HepG2 (cell line): ENCODE data around the gene FAAP20. TPM values are rescaled to one million over a fixed set of nuclear protein-coding genes. Genes with fewer than 3 reads are reported as not detected.
A peak's percentile ranks its signal among the peaks of the same experiment; 100 is the strongest.

ENCODE experiments used
- ADNP ChIP-seq: sonication (generic); formaldehyde crosslinking; IDR thresholded peaks from 2 replicates; pipeline ENCODE4 v1.4.0; 2020; ENCODE audit warnings: missing genetic modification reagents
- ATAD3A ChIP-seq: sonication (generic); formaldehyde crosslinking; IDR thresholded peaks from 2 replicates; pipeline ENCODE4 v1.4.0; 2020; ENCODE audit warnings: missing genetic modification reagents
- CEBPB ChIP-seq: IDR thresholded peaks from 2 replicates; pipeline ENCODE4 v1.6.1; 2011; ENCODE audit warnings: low read depth, low read length, improper control_type of control experiment, borderline replicate concordance
- FLYWCH1 ChIP-seq: sonication (generic); formaldehyde crosslinking; IDR thresholded peaks from 2 replicates; pipeline ENCODE4 v1.8.1; 2023; ENCODE audit warnings: mild to moderate bottlenecking, missing genetic modification reagents
- GABPB1 ChIP-seq: IDR thresholded peaks from 2 replicates; pipeline ENCODE4 v1.6.1; 2016; ENCODE audit warnings: mild to moderate bottlenecking, missing genetic modification reagents, moderate library complexity, missing compliant biosample characterization
- HDAC2 ChIP-seq: sonication (generic); formaldehyde crosslinking; IDR thresholded peaks from 2 replicates; pipeline ENCODE4 v1.4.0; 2020; ENCODE audit warnings: missing genetic modification reagents
- KDM2A ChIP-seq: sonication (generic); formaldehyde crosslinking; IDR thresholded peaks from 2 replicates; pipeline ENCODE4 v1.4.0; 2020; ENCODE audit warnings: low read depth, missing genetic modification reagents, borderline replicate concordance
- MAFK ChIP-seq, 2 experiments: IDR thresholded peaks in 1 of 2; conservative IDR thresholded peaks in 1 of 2; 2 replicates each; pipeline ENCODE4 v1.6.1; 2011; ENCODE audit warnings: improper control_type of control experiment in 2 of 2, low read length in 2 of 2
- NCOA1 ChIP-seq: sonication (generic); formaldehyde crosslinking; IDR thresholded peaks from 2 replicates; pipeline ENCODE4 v1.9.0; 2021; ENCODE audit warnings: missing genetic modification reagents
- PRPF4 ChIP-seq: fragments of 200-400 bp; formaldehyde crosslinking; IDR thresholded peaks from 2 replicates; pipeline ENCODE4 v1.6.1; 2016; ENCODE audit warnings: low read length, low read depth; ENCODE audit not compliant: poor library complexity, severe bottlenecking
- SNRNP70 ChIP-seq: fragments of 200-400 bp; formaldehyde crosslinking; IDR thresholded peaks from 2 replicates; pipeline ENCODE4 v1.6.1; 2017; ENCODE audit warnings: mild to moderate bottlenecking, low read depth, low read length, moderate library complexity
- ZFP41 ChIP-seq: sonication (generic); formaldehyde crosslinking; IDR thresholded peaks from 2 replicates; pipeline ENCODE4 v1.4.0; 2020; ENCODE audit warnings: mild to moderate bottlenecking, missing genetic modification reagents, borderline replicate concordance
- ZNF136 ChIP-seq: sonication (generic); formaldehyde crosslinking; IDR thresholded peaks from 2 replicates; pipeline ENCODE4 v1.8.1; 2022; ENCODE audit warnings: low read depth, mild to moderate bottlenecking, moderate library complexity, missing genetic modification reagents
- ZNF709 ChIP-seq: sonication (generic); formaldehyde crosslinking; IDR thresholded peaks from 2 replicates; pipeline ENCODE4 v1.5.0; 2020; ENCODE audit warnings: mild to moderate bottlenecking, missing genetic modification reagents
- polyA plus RNA-seq, 8 experiments: library from polyadenylated mRNA; depleted of rRNA in 3 of 8; stranded (reverse) in 7 of 8; unstranded in 1 of 8; fragments of >200 nt; fragmentation: Illumina TruSeq in 4 of 8; extraction: Trizol in 4 of 8; gene quantifications; 2 replicates each; pipeline versions ENCODE4 v1.2.1 to v1.2.3, GENCODE V29; 2011 to 2016; ENCODE audit warnings: low read depth in 4 of 8, missing spikeins in 1 of 8, mixed read lengths in 1 of 8; ENCODE audit not compliant: insufficient read depth in 1 of 8
- total RNA-seq, 5 experiments: library from RNA; depleted of rRNA; stranded (reverse); fragments of >200 nt; fragmentation: Illumina TruSeq; extraction: Trizol; gene quantifications; 2 replicates each; pipeline ENCODE4 v1.2.3, GENCODE V29; 2016; ENCODE audit warnings: low read depth in 1 of 5
- TF ChIP-seq, protein P1 (sequence below): sonication (generic); formaldehyde crosslinking; IDR thresholded peaks from 2 replicates; pipeline ENCODE4 v1.5.1; 2020; ENCODE audit warnings: mild to moderate bottlenecking, missing genetic modification reagents, borderline replicate concordance
- TF ChIP-seq, protein P2 (sequence below): sonication (generic); formaldehyde crosslinking; IDR thresholded peaks from 2 replicates; pipeline ENCODE4 v1.5.0; 2020; ENCODE audit warnings: mild to moderate bottlenecking, low read depth, missing genetic modification reagents, borderline replicate concordance
- TF ChIP-seq, protein P3 (sequence below): sonication (generic); formaldehyde crosslinking; IDR thresholded peaks from 2 replicates; pipeline ENCODE4 v1.5.1; 2020; ENCODE audit warnings: missing genetic modification reagents, mild to moderate bottlenecking, borderline replicate concordance
- TF ChIP-seq, protein P4 (sequence below): sonication (generic); formaldehyde crosslinking; IDR thresholded peaks from 2 replicates; pipeline ENCODE4 v1.4.0; 2020; ENCODE audit warnings: mild to moderate bottlenecking, missing genetic modification reagents
- TF ChIP-seq, protein P5 (sequence below): sonication (generic); formaldehyde crosslinking; IDR thresholded peaks from 2 replicates; pipeline ENCODE4 v1.4.0; 2020; ENCODE audit warnings: mild to moderate bottlenecking, missing genetic modification reagents
- TF ChIP-seq, protein P6 (sequence below): sonication (generic); formaldehyde crosslinking; IDR thresholded peaks from 2 replicates; pipeline ENCODE4 v1.4.0; 2020; ENCODE audit warnings: missing genetic modification reagents, borderline replicate concordance

The FAAP20 gene
- total and polyA plus RNA-seq, 2 of the 13 experiments (the other 11 are each of a cell fraction or from before 2014, with no cell fraction given) = 9.6 to 10.8 TPM

DNA sequence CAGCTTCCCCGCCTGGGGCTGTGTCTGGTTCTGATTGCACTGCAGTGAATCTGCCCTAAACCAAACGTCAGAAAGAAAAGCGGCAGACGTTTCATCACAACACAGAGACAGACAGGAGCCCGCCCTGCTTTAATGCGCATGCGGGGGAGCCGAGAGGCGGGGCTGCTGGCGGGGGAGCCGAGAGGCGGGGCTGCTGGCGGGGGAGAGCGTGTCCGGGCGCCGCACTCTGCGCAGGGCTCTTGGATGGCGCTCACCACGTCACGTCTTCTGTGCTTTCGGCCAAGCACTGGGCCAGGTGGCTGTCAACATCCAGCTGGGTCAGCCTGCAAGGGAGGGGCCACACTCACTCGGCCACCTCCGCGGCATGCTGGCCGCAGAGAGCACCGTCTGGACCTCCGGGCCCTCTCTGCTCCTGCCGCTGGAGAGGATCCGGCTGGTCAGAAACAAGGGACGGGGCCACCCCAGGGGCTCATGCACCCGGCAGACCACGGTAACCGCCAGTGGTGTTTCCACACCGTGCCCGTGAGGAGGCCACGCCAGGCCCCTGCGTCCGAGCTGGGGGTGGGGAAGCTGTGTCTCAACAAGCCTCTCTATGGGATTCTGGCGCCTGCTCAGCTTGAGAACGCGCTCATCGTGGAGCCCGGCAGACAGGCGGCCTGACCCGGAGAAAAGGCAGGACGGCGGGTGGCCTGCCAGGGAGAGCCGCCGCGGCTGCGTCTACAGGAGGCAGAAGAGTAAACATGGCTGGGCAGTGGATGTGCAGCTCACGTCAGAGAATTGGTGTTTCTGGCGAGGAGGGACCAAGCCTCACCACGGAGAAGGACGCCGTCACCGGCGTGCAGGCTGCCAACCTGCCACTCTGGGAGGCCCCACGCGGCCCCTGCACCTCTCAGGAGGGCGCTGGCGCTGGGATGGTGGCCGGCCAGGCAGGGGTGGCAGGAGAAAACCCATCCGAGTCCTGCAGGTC, 4.8 kb downstream of the FAAP20 start (continued):
- TF ChIP-seq PRPF4 (no peak), FLYWCH1 (CRISPR knock-in tag) (no peak), MAFK (conservative IDR thresholded peaks at IDR 0.05 in 1 of 2, IDR thresholded peaks at IDR 0.05 in 1 of 2; ENCODE audit: low read length in 2 of 2) (no peak), SNRNP70 (no peak), ZNF136 (CRISPR knock-in tag) (0 out of 2 replicates have a peak, but pooled peaks have one; percentile 74), ZNF709 (CRISPR knock-in tag) (no peak), ATAD3A (CRISPR knock-in tag) (0 out of 2 replicates have a peak, but pooled peaks have one; percentile 39), ADNP (no peak), GABPB1 (CRISPR knock-in tag) (peak; percentile 54; the same call in 1 of the 2 replicates), ZFP41 (CRISPR knock-in tag) (peak; percentile 21; the same call in 1 of the 2 replicates), HDAC2 (peak; percentile 47), KDM2A (peak; percentile 83), CEBPB (peak; percentile 80), NCOA1 (CRISPR knock-in tag) (no peak)
- TF ChIP-seq, protein P1, sequence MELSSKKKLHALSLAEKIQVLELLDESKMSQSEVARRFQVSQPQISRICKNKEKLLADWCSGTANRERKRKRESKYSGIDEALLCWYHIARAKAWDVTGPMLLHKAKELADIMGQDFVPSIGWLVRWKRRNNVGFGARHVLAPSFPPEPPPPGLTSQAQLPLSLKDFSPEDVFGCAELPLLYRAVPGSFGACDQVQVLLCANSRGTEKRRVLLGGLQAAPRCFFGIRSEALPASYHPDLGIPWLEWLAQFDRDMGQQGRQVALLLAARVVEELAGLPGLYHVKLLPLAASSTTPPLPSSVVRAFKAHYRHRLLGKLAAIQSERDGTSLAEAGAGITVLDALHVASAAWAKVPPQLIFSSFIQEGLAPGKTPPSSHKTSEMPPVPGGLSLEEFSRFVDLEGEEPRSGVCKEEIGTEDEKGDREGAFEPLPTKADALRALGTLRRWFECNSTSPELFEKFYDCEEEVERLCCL (CRISPR knock-in tag) = no peak
- TF ChIP-seq, protein P2, sequence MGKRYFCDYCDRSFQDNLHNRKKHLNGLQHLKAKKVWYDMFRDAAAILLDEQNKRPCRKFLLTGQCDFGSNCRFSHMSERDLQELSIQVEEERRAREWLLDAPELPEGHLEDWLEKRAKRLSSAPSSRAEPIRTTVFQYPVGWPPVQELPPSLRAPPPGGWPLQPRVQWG (CRISPR knock-in tag) = no peak
- TF ChIP-seq, protein P3, sequence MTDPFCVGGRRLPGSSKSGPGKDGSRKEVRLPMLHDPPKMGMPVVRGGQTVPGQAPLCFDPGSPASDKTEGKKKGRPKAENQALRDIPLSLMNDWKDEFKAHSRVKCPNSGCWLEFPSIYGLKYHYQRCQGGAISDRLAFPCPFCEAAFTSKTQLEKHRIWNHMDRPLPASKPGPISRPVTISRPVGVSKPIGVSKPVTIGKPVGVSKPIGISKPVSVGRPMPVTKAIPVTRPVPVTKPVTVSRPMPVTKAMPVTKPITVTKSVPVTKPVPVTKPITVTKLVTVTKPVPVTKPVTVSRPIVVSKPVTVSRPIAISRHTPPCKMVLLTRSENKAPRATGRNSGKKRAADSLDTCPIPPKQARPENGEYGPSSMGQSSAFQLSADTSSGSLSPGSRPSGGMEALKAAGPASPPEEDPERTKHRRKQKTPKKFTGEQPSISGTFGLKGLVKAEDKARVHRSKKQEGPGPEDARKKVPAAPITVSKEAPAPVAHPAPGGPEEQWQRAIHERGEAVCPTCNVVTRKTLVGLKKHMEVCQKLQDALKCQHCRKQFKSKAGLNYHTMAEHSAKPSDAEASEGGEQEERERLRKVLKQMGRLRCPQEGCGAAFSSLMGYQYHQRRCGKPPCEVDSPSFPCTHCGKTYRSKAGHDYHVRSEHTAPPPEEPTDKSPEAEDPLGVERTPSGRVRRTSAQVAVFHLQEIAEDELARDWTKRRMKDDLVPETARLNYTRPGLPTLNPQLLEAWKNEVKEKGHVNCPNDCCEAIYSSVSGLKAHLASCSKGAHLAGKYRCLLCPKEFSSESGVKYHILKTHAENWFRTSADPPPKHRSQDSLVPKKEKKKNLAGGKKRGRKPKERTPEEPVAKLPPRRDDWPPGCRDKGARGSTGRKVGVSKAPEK (CRISPR knock-in tag) = no peak
- TF ChIP-seq, protein P4, sequence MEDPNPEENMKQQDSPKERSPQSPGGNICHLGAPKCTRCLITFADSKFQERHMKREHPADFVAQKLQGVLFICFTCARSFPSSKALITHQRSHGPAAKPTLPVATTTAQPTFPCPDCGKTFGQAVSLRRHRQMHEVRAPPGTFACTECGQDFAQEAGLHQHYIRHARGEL (CRISPR knock-in tag) = no peak
- TF ChIP-seq, protein P5, sequence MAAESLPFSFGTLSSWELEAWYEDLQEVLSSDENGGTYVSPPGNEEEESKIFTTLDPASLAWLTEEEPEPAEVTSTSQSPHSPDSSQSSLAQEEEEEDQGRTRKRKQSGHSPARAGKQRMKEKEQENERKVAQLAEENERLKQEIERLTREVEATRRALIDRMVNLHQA = no peak
- TF ChIP-seq, protein P6, sequence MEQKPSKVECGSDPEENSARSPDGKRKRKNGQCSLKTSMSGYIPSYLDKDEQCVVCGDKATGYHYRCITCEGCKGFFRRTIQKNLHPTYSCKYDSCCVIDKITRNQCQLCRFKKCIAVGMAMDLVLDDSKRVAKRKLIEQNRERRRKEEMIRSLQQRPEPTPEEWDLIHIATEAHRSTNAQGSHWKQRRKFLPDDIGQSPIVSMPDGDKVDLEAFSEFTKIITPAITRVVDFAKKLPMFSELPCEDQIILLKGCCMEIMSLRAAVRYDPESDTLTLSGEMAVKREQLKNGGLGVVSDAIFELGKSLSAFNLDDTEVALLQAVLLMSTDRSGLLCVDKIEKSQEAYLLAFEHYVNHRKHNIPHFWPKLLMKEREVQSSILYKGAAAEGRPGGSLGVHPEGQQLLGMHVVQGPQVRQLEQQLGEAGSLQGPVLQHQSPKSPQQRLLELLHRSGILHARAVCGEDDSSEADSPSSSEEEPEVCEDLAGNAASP (CRISPR knock-in tag) = no peak; the same call in 1 of the 2 replicates
